A549 (cell line): ENCODE measurements around the gene MUCL3.

Experiments used
- CHD2 ChIP-seq: fragments of 150-350 bp; IDR thresholded peaks from 2 replicates; pipeline ENCODE4 v1.6.1; 2014; ENCODE audit warnings: low read length; ENCODE audit not compliant: partially characterized antibody
- CHD4 ChIP-seq: fragments of 200-600 bp; sonication (generic); IDR thresholded peaks from 2 replicates; pipeline ENCODE4 v1.6.1; 2016; ENCODE audit warnings: antibody characterized with exemption, mild to moderate bottlenecking, borderline replicate concordance
- MAFK ChIP-seq: fragments of 450-650 bp; IDR thresholded peaks from 2 replicates; pipeline ENCODE4 v1.6.1; 2014; ENCODE audit not compliant: partially characterized antibody
- NFE2L2 ChIP-seq: fragments of 150-350 bp; conservative IDR thresholded peaks from 2 replicates; pipeline ENCODE4 v1.6.1; 2014; ENCODE audit warnings: low read length
- NR3C1 ChIP-seq: fragments of >200 bp; sonication (Bioruptor Twin); formaldehyde crosslinking; IDR thresholded peaks from 3 replicates; pipeline ENCODE4 v1.6.1; 2017
- POLR2A ChIP-seq: IDR thresholded peaks from 2 replicates; pipeline ENCODE4 v1.6.1; 2012; ENCODE audit warnings: mild to moderate bottlenecking, low read length
- POLR2AphosphoS2 ChIP-seq: conservative IDR thresholded peaks from 2 replicates; pipeline ENCODE4 v1.6.1; 2012; ENCODE audit warnings: low read length, improper control_type of control experiment, inconsistent platforms
- RAD21 ChIP-seq, 2 experiments: fragments of >200 bp in 1 of 2; sonication (Bioruptor Twin) in 1 of 2; formaldehyde crosslinking in 1 of 2; IDR thresholded peaks in 1 of 2; conservative IDR thresholded peaks in 1 of 2; 2 replicates in 1 of 2; 3 replicates in 1 of 2; pipeline ENCODE4 v1.6.1; 2012 to 2018; ENCODE audit warnings: inconsistent platforms in 1 of 2
- RCOR1 ChIP-seq: fragments of 150-350 bp; IDR thresholded peaks from 2 replicates; pipeline ENCODE4 v1.6.1; 2014; ENCODE audit warnings: antibody characterized with exemption, low read length, low read depth
- TF ChIP-seq, protein P1 (sequence below): fragments of 200-600 bp; sonication (generic); IDR thresholded peaks from 2 replicates; pipeline ENCODE4 v1.6.1; 2016; ENCODE audit warnings: antibody characterized with exemption, mild to moderate bottlenecking, moderate library complexity
- TF ChIP-seq, protein P2 (sequence below): fragments of >200 bp; sonication (Bioruptor Twin); formaldehyde crosslinking; IDR thresholded peaks from 3 replicates; pipeline ENCODE4 v1.5.1; 2016
- TF ChIP-seq, protein P3 (sequence below): IDR thresholded peaks from 2 replicates; pipeline ENCODE4 v1.6.1; 2012

DNA sequence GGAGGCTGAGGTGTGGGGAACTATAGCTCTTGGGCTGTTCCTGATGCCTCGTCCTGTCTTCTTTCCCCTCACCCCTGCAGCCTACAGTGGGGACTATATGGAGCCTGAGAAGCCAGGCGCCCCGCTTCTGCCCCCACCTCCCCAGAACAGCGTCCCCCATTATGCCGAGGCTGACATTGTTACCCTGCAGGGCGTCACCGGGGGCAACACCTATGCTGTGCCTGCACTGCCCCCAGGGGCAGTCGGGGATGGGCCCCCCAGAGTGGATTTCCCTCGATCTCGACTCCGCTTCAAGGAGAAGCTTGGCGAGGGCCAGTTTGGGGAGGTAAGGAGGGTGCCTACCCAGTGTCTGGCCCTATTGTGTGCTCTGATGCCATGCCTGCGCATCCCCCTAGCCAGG is 44.2 kb upstream of the MUCL3 start:
- TF ChIP-seq, protein P1, sequence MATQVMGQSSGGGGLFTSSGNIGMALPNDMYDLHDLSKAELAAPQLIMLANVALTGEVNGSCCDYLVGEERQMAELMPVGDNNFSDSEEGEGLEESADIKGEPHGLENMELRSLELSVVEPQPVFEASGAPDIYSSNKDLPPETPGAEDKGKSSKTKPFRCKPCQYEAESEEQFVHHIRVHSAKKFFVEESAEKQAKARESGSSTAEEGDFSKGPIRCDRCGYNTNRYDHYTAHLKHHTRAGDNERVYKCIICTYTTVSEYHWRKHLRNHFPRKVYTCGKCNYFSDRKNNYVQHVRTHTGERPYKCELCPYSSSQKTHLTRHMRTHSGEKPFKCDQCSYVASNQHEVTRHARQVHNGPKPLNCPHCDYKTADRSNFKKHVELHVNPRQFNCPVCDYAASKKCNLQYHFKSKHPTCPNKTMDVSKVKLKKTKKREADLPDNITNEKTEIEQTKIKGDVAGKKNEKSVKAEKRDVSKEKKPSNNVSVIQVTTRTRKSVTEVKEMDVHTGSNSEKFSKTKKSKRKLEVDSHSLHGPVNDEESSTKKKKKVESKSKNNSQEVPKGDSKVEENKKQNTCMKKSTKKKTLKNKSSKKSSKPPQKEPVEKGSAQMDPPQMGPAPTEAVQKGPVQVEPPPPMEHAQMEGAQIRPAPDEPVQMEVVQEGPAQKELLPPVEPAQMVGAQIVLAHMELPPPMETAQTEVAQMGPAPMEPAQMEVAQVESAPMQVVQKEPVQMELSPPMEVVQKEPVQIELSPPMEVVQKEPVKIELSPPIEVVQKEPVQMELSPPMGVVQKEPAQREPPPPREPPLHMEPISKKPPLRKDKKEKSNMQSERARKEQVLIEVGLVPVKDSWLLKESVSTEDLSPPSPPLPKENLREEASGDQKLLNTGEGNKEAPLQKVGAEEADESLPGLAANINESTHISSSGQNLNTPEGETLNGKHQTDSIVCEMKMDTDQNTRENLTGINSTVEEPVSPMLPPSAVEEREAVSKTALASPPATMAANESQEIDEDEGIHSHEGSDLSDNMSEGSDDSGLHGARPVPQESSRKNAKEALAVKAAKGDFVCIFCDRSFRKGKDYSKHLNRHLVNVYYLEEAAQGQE = no peak
- TF ChIP-seq, protein P2, sequence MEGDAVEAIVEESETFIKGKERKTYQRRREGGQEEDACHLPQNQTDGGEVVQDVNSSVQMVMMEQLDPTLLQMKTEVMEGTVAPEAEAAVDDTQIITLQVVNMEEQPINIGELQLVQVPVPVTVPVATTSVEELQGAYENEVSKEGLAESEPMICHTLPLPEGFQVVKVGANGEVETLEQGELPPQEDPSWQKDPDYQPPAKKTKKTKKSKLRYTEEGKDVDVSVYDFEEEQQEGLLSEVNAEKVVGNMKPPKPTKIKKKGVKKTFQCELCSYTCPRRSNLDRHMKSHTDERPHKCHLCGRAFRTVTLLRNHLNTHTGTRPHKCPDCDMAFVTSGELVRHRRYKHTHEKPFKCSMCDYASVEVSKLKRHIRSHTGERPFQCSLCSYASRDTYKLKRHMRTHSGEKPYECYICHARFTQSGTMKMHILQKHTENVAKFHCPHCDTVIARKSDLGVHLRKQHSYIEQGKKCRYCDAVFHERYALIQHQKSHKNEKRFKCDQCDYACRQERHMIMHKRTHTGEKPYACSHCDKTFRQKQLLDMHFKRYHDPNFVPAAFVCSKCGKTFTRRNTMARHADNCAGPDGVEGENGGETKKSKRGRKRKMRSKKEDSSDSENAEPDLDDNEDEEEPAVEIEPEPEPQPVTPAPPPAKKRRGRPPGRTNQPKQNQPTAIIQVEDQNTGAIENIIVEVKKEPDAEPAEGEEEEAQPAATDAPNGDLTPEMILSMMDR = no peak
- no peak for TF ChIP-seq CHD2
- TF ChIP-seq CHD4 = no peak
- no peak for TF ChIP-seq NR3C1
- TF ChIP-seq, protein P3, sequence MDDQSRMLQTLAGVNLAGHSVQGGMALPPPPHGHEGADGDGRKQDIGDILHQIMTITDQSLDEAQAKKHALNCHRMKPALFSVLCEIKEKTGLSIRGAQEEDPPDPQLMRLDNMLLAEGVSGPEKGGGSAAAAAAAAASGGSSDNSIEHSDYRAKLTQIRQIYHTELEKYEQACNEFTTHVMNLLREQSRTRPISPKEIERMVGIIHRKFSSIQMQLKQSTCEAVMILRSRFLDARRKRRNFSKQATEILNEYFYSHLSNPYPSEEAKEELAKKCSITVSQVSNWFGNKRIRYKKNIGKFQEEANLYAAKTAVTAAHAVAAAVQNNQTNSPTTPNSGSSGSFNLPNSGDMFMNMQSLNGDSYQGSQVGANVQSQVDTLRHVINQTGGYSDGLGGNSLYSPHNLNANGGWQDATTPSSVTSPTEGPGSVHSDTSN = no peak
- no peak for TF ChIP-seq NFE2L2
- no peak for TF ChIP-seq POLR2A
- no peak for TF ChIP-seq RCOR1
- no peak for TF ChIP-seq POLR2AphosphoS2
- no peak for TF ChIP-seq MAFK
- no peak for TF ChIP-seq RAD21 (conservative IDR thresholded peaks at IDR 0.05 in 1 of 2, IDR thresholded peaks at IDR 0.05 in 1 of 2)
